Neural progenitor cell (in vitro differentiated cells): ENCODE measurements around the gene EGR4. TPM values are rescaled to one million over a fixed set of nuclear protein-coding genes. Genes with fewer than 3 reads are reported as not detected.

Experiments used
- DNase-seq: peaks from one replicate; pipeline ENCODE4 v3.0.0-alpha.2; 2016; ENCODE audit warnings: low spot score
- H2AFZ ChIP-seq: fragments of 200-600 bp; sonication (generic); replicated peaks from 2 replicates; pipeline ENCODE4 v1.6.1; 2016; ENCODE audit warnings: antibody characterized with exemption
- H3F3A ChIP-seq: fragments of 200-600 bp; sonication (generic); 2 replicates; pipeline ENCODE4 v1.6.1; 2016; ENCODE audit warnings: antibody characterized with exemption, low read depth
- H3K27ac ChIP-seq: fragments of 200-600 bp; sonication (generic); 2 replicates; pipeline ENCODE4 v1.5.1; 2016; ENCODE audit warnings: mild to moderate bottlenecking
- H3K27me3 ChIP-seq: fragments of 200-600 bp; sonication (generic); 2 replicates; pipeline ENCODE4 v1.6.1; 2016; ENCODE audit warnings: mild to moderate bottlenecking, moderate library complexity
- H3K36me3 ChIP-seq: fragments of 200-600 bp; sonication (generic); 2 replicates; pipeline ENCODE4 v1.5.1; 2016
- H3K4me1 ChIP-seq: fragments of 200-600 bp; sonication (generic); 2 replicates; pipeline ENCODE4 v1.6.1; 2016; ENCODE audit warnings: mixed run types
- H3K4me2 ChIP-seq: fragments of 200-600 bp; sonication (generic); 2 replicates; pipeline ENCODE4 v1.6.1; 2016
- H3K4me3 ChIP-seq: fragments of 200-600 bp; sonication (generic); 2 replicates; pipeline ENCODE4 v1.5.1; 2016
- H3K79me2 ChIP-seq: fragments of 200-600 bp; sonication (generic); 2 replicates; pipeline ENCODE4 v1.6.1; 2016; ENCODE audit warnings: low read depth
- H3K9ac ChIP-seq: fragments of 200-600 bp; sonication (generic); 2 replicates; pipeline ENCODE4 v1.6.1; 2016
- H3K9me3 ChIP-seq: fragments of 200-600 bp; sonication (generic); 2 replicates; pipeline ENCODE4 v1.5.1; 2016; ENCODE audit warnings: low read depth
- H4K20me1 ChIP-seq: fragments of 200-600 bp; sonication (generic); 2 replicates; pipeline ENCODE4 v1.6.1; 2016; ENCODE audit warnings: low read depth
- H3K27ac Mint-ChIP-seq: 3 replicates; pipeline ENCODE4 v1.8.0; 2021; ENCODE audit warnings: mixed read lengths
- H3K27me3 Mint-ChIP-seq: 2 replicates; pipeline ENCODE4 v1.8.0; 2022; ENCODE audit warnings: low read depth, mild to moderate bottlenecking, inconsistent platforms, moderate library complexity, mixed read lengths; ENCODE audit not compliant: insufficient read depth
- H3K36me3 Mint-ChIP-seq: 3 replicates; pipeline ENCODE4 v1.8.0; 2021; ENCODE audit warnings: mixed read lengths
- H3K4me1 Mint-ChIP-seq: 3 replicates; pipeline ENCODE4 v1.8.0; 2021; ENCODE audit warnings: mixed read lengths
- H3K4me3 Mint-ChIP-seq: 3 replicates; pipeline ENCODE4 v1.8.0; 2021; ENCODE audit warnings: mild to moderate bottlenecking, moderate library complexity, mixed read lengths
- H3K9me3 Mint-ChIP-seq: 3 replicates; pipeline ENCODE4 v1.8.0; 2020; ENCODE audit warnings: mixed read lengths
- CTCF ChIP-seq: fragments of 200-600 bp; sonication (generic); IDR thresholded peaks from 2 replicates; pipeline ENCODE4 v1.5.1; 2017; ENCODE audit warnings: antibody characterized with exemption, mild to moderate bottlenecking
- EZH2 ChIP-seq: fragments of 200-600 bp; sonication (generic); IDR thresholded peaks from 2 replicates; pipeline ENCODE4 v1.6.1; 2017; ENCODE audit warnings: antibody characterized with exemption, mild to moderate bottlenecking, moderate library complexity
- EZH2phosphoT487 ChIP-seq: fragments of 200-600 bp; sonication (generic); IDR thresholded peaks from 2 replicates; pipeline ENCODE4 v1.6.1; 2017; ENCODE audit warnings: antibody characterized with exemption
- total RNA-seq: library from RNA; depleted of rRNA; stranded (reverse); fragments of >200 nt; gene quantifications from 2 replicates; pipeline ENCODE4 v1.2.3, GENCODE V29; 2015; ENCODE audit warnings: low replicate concordance

Gene EGR4
- total RNA-seq, 1 donor from 2014 or later: not detected

GRCh38 chr2:73295751-73296400 is 2.5 kb upstream of the EGR4 start:
- no peaks in the 10 kb centered on the region for H3K79me2 ChIP-seq
- Mint-ChIP-seq H3K27ac (no peak overlapping the region), H3K27me3 (peaks cover 62% of the 10 kb centered on the region), H3K4me3 (no peak overlapping the region), H3K36me3 (no peaks in the 10 kb centered on the region), H3K4me1 (peaks cover 16% of the 10 kb centered on the region), H3K9me3 (no peaks in the 10 kb centered on the region)
- H3K4me1 ChIP-seq: peaks cover 3% of the 10 kb centered on the region
- H2AFZ ChIP-seq: no peak overlapping the region
- TF ChIP-seq EZH2phosphoT487 (no peak), CTCF (no peak), EZH2 (no peak)
- H3K9ac ChIP-seq: no peak overlapping the region
- peaks cover 7% of the 10 kb centered on the region for H3F3A ChIP-seq
- no peak overlapping the region for H3K27ac ChIP-seq
- DNase-seq: no peak
- H3K27me3 ChIP-seq: peaks cover 100% of the 10 kb centered on the region
- no peak overlapping the region for H3K4me2 ChIP-seq
- H3K4me3 ChIP-seq: no peak overlapping the region
- no peaks in the 10 kb centered on the region for H3K9me3 ChIP-seq
- peaks cover 22% of the 10 kb centered on the region for H4K20me1 ChIP-seq
- no peaks in the 10 kb centered on the region for H3K36me3 ChIP-seq

DNA sequence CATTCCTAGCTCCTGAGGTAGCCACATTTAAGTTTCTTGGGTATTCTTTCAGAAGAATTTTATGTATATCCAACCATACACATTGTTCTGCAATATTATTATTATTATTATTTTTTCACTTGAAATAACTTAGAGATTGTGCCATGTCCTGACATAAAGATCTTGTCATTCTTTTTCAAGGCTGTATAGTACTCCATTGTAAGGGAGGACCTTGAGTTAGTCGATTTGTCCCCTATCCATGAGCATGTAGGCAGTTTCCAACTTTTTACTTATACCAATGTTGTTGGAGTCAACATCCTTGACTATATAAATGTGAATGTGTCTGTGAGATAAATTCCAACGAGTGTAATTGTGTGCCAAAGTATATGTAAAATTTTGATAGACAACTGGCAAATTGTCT is 891 bp upstream of the EGR4 start:
- Mint-ChIP-seq H3K27ac (no peak overlapping the region), H3K9me3 (no peaks in the 10 kb centered on the region), H3K27me3 (peaks cover 71% of the 10 kb centered on the region), H3K4me3 (peak overlapping the region; percentile 35), H3K36me3 (no peaks in the 10 kb centered on the region), H3K4me1 (peaks cover 19% of the 10 kb centered on the region)
- H3K9ac ChIP-seq: no peak overlapping the region
- DNase-seq: no peak
- no peak overlapping the region for H2AFZ ChIP-seq
- no peaks in the 10 kb centered on the region for H3K36me3 ChIP-seq
- peaks cover 35% of the 10 kb centered on the region for H4K20me1 ChIP-seq
- no peak overlapping the region for H3K4me2 ChIP-seq
- TF ChIP-seq EZH2 (no peak), EZH2phosphoT487 (no peak), CTCF (no peak)
- no peak overlapping the region for H3K4me3 ChIP-seq
- no peaks in the 10 kb centered on the region for H3K79me2 ChIP-seq
- no peaks in the 10 kb centered on the region for H3K9me3 ChIP-seq
- peaks cover 14% of the 10 kb centered on the region for H3F3A ChIP-seq
- H3K27me3 ChIP-seq: peaks cover 100% of the 10 kb centered on the region
- H3K27ac ChIP-seq: no peak overlapping the region
- H3K4me1 ChIP-seq: peaks cover 3% of the 10 kb centered on the region

DNA sequence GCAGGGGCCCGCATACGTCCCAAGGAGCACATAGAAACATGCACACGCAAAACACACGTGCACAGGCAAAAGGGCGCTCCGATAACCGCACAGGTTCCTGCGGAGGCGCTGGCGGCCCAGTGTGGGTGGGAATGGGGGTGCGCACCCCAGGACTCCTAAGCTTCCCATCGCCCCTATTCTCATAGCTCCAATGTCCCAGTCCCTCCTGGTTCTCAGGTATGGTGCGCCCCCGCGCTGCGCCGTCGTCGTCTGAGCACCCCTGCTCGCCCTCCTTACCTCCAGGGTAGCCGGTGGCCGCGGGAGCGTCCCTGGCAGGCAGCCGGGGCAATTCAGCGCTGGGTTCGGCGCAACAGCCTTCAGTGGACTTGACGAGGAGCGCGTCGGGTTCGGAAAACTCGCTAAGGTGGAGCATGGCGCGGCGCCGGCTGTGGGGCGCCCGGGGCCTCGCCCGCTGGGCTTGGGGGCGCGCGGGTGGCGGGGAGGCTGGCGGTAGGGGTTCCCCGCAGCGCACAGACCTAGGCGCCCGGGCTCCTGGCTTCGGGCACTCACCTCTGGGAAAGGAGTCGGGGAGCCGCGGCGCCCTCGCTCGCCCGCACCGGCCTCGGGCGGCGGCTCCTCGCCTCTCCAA is 328 bp downstream of the EGR4 start:
- H3K9me3 ChIP-seq: no peaks in the 10 kb centered on the region
- no peaks in the 10 kb centered on the region for H3K79me2 ChIP-seq
- peaks cover 19% of the 10 kb centered on the region for H3K4me1 Mint-ChIP-seq
- peak overlapping the region; percentile 64 for H3K4me3 ChIP-seq
- H3K4me2 ChIP-seq: peak overlapping the region; percentile 93
- no peaks in the 10 kb centered on the region for H3K9me3 Mint-ChIP-seq
- peaks cover 100% of the 10 kb centered on the region for H3K27me3 ChIP-seq
- no peak overlapping the region for H3K27ac ChIP-seq
- H2AFZ ChIP-seq: peak overlapping the region; percentile 88
- H3K36me3 ChIP-seq: no peaks in the 10 kb centered on the region
- peaks cover 35% of the 10 kb centered on the region for H4K20me1 ChIP-seq
- peak overlapping the region; percentile 64 for H3K4me3 Mint-ChIP-seq
- no peak overlapping the region for H3K27ac Mint-ChIP-seq
- peaks cover 3% of the 10 kb centered on the region for H3K4me1 ChIP-seq
- DNase-seq: peak; percentile 43
- peaks cover 81% of the 10 kb centered on the region for H3K27me3 Mint-ChIP-seq
- peaks cover 14% of the 10 kb centered on the region for H3F3A ChIP-seq
- TF ChIP-seq EZH2phosphoT487 (peak; percentile 82), CTCF (no peak), EZH2 (peak; percentile 72)
- H3K9ac ChIP-seq: no peak overlapping the region
- no peaks in the 10 kb centered on the region for H3K36me3 Mint-ChIP-seq
